Retinal pigment epithelial cell (primary cell): ENCODE data around the gene SLC25A6.
"Not testable (repeated sequence)": the region's sequence is repeated elsewhere in the genome, so short reads cannot be mapped to it uniquely, and the experiment has no call there.

ENCODE experiments used
- DNase-seq: peaks from one replicate; pipeline ENCODE4 v3.0.0-alpha.2; 2010; ENCODE audit warnings: low read depth
- H3K4me3 ChIP-seq: 2 replicates; pipeline ENCODE4 v1.5.1; 2011; ENCODE audit warnings: mild to moderate bottlenecking, low read length, control low read depth, moderate library complexity
- CTCF ChIP-seq: conservative IDR thresholded peaks from 2 replicates; pipeline ENCODE4 v1.5.1; 2011; ENCODE audit warnings: low read depth, low read length, control low read depth, inconsistent platforms

The SLC25A6 gene

GRCh38 chrX:1427756-1428155, 35.8 kb upstream of the SLC25A6 start:
- DNase-seq: no peak
- H3K4me3 ChIP-seq: no peak overlapping the region
- no peak for TF ChIP-seq CTCF

GRCh38 chrX:1426321-1426720, 34.4 kb upstream of the SLC25A6 start:
- not testable (repeated sequence) for DNase-seq

GRCh38 chrX:1425381-1425780, 33.5 kb upstream of the SLC25A6 start:
- no peak overlapping the region for H3K4me3 ChIP-seq
- no peak for TF ChIP-seq CTCF
- DNase-seq: no peak

More at GRCh38 chrX:1426321-1426720, 34.4 kb upstream of the SLC25A6 start:
- not testable (repeated sequence) for H3K4me3 ChIP-seq

GRCh38 chrX:1424147-1424851, 32.4 kb upstream of the SLC25A6 start:
- TF ChIP-seq CTCF: no peak
- no peak overlapping the region for H3K4me3 ChIP-seq
- no peak for DNase-seq

- no peak for DNase-seq
- no peak for TF ChIP-seq CTCF
Measured at GRCh38 chrX:1423215-1423614, 31.3 kb upstream of the SLC25A6 start.

GRCh38 chrX:1422135-1422465, 30.2 kb upstream of the SLC25A6 start:
- DNase-seq: no peak
- TF ChIP-seq CTCF: no peak
- no peak overlapping the region for H3K4me3 ChIP-seq

More at GRCh38 chrX:1423215-1423614, 31.3 kb upstream of the SLC25A6 start:
- no peak overlapping the region for H3K4me3 ChIP-seq

- no peak for TF ChIP-seq CTCF
- DNase-seq: no peak
- no peak overlapping the region for H3K4me3 ChIP-seq
Measured at GRCh38 chrX:1421433-1422134, 29.7 kb upstream of the SLC25A6 start.
